HG02938 (cell line): ENCODE data around the gene CAPN13.

ENCODE experiments used
- ATAC-seq: cut with Tn5 transposase; IDR thresholded peaks from one replicate; pipeline ENCODE4 v1.9.1; 2021; ENCODE audit warnings: mild to moderate bottlenecking, moderate library complexity; ENCODE audit not compliant: unreplicated experiment

Gene CAPN13

DNA sequence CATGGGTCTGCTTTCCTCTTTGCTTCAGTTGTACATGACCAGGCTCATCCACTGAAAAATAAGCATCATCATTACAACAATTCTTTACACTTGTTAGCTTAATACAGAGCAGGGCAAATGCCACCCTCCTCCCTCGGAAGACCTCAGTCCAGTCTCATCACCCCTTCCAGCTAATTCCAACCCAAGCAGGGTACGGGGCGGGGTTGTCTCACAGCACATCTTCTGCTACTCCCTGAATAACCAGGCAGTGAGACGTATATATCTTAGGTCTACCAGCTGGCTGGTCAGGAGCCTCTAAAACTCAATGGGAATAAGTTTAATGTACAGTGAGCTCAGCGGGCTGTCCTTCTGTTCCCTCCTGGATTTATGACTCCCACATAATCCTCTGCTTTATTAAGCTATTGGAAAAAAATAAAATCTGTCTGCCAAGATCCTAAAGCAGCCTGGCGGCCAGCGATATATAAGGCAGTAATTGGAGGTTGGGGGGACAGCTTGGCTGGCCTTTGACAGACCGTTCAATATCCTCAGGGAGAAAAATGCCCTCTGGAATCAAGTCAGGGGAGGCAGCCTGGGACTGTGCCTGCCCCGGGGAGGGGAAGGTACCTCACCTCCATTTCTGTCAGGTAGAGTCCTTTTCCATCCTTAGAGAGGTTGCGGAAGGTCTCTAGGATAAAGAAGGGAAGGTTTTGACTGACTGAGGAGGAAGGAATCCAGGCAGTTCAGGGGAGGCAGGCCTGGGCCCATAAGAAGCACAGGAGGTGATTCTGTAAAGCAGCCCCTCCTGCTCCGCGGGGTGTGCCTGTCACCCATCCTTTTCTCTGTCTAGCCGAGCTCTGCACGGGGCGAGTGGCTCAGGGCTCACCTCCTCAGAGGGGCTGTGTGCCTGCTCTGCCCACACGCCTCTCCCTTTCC is 76.3 kb downstream of the CAPN13 start:
- ATAC-seq, result no peak

DNA sequence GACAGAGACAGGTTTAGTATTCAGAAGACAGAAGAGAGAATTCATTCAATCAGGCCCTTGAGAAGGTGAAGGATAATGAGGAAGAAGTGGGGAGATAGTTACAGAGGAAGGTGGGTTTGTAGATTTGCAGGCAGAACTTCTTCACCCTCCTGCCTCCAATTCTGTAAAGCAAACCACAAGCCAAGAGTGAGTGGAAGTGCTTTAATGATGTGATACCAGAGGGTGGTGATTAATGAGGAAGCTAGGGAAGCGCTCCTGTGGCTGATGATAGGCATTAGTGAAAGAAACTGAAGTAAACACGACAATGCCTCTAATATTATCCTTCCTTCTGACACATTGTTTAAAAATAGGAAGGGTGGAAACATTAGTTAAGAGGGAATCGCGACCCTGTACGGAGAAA is 78.2 kb downstream of the CAPN13 start:
- ATAC-seq, result no peak

DNA sequence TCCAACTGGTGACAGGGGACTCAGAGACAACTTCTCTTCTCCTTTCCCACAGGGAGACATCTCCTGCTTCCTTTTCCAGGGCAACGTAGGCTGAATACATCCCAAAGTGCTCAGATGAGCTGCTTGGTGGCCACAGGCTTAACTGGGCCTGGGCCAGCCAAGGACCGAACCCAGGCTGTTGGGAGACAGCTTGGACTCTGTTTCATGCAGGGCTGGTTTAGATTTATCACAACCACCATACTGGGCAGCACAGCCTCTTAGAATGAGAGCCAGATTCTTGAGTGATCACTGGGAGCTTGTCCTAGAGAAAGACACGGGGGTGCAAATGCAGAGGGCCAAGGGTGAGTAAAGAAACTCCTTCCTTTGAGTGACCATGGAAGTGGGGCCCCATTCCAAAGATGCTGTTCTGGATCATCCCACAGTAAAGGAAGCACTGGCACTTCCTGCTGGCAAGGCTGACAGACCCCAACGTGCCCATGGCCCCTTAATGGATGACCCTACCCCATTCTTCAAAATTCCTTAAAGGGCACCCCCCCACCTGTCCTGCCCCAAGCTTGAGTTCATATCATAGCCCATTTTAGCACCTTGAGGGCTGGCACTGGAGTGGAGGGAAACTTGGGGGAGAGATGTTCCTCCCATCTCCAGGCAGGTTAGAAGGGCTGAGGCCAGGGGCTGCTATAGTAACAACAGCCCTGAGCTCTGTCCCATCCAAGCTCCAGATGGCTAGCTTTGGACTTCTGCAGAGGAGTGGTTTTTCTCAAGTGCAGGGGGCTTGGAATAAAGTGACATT is 84.1 kb downstream of the CAPN13 start:
- ATAC-seq, result no peak

DNA sequence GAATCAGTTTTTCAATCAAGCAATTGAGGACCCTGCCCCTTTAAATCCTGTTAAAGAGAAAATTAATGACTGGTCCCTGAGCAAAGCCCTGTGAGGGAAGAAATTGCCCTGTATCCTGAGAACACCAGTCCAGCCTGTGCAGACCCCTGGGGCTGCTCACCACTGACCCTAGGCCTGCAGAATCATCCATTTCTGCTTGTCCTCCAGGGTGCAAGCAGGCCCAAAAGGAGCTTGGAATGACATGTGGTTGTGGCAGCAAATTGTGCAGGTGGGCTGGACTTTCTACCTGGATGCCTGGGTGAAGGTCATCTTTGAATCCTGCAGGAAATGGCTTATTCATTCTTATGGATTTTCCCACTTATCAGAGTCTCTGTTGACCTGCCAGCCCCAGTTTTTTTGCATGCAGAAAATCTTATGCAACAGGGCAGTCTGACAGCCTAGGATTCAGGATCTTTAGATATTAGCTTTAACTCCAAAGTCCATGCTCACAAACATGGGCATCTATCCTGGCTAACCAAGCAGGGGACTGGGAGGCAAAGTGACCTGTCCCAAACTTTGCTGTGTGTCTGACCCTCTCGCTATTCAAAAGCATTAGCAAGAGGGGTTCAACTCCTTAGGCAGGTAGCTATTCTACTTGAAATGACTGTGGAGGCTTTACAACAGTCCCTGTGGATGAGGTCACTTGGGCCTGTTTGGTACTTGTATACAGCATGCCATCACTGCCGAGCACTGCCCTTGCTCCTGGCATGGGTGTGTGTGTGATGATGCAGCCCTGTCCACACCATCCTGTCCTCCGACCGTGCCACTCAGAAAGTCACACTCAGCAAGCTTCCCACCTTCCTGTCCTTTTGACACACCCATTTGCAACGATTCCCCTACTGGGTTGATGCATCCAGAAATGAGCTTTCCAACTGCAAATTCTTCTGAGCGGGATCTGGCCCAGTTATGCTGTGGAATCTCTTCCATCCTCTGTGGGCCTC is 85.3 kb downstream of the CAPN13 start:
- no peak for ATAC-seq

DNA sequence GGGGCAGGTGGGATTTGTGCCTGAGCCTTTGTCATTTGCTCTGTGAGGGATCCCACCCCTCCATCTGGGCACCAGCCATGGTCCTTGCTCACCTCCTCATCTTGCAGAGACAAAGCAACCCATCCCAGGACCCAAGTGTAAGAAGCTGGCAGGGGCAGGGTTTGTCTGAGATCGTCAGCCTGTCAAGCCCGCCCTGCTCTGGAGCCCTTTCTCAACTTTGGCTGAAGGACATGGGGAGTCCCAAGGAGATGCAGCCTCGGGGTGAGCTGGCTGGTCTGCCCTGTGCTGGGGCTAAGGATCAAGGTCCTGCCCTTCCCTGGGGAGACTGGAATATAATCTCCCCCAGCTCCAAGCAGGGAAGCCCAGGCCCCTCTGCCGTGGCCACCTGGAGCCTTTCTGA is 86.0 kb downstream of the CAPN13 start:
- no peak for ATAC-seq

DNA sequence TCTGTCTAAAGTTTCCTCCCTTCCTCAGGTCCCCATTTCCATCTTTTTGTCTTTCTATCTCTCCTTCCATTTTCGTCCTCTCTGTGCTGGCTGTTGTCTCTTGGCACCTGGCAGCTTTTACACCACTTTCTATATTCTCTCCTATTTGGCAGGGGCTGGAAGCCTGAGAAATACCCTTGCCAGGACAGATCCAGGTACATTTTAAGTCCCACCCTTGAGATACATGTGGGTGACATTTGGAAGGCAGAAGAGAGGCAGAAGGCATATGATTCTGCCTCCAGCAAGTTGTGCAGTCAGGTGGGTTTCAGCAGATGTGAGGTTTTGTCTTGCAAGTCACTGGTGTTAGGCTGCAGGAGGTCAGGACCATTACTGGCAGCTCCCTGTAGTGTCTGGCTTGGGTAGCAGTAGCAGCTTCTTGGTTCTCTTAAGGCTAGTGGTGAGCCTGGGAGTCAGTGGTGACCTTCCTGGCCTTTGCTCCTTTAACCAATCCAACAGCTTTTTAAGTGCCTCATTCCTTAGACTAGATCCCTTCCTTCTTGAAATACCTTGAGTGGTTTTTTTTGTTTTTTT is 90.1 kb downstream of the CAPN13 start:
- ATAC-seq, result no peak

DNA sequence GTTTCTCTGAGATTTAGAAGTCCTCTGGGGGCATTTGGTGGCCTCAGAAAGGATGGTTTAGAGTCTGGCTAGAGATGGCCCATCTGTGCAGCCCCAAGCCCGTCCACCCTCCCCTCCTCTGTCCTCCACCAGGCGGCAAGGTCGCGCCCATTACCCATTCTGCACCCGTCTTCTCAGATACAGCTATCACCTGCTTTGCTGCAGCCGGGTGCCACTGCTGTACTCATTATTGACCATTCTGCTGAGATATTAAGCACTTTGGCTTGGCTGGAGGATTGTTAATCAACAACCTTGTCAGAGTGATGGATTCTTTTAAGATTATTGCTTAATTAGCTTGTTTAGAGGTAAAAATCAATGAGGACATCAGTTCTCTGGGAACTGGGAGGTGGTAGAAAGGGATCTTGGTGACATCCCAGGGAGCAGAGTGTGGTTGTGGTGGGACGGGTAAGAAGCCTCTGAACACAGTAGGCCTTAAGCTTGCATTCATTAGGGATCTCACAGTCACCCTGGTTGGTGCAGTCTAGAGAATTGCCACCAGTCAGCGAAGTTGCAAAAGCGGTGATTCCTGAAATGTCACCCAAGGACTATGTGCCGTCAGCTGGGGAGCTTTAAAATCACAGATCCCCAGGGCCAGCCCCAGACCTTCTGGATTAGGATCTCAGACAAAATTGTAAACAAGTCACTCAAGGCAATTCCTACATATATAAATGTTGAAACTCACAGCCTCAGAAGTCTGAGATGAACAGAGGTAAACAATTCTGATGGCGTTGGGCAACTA is 90.9 kb downstream of the CAPN13 start:
- ATAC-seq, result no peak

DNA sequence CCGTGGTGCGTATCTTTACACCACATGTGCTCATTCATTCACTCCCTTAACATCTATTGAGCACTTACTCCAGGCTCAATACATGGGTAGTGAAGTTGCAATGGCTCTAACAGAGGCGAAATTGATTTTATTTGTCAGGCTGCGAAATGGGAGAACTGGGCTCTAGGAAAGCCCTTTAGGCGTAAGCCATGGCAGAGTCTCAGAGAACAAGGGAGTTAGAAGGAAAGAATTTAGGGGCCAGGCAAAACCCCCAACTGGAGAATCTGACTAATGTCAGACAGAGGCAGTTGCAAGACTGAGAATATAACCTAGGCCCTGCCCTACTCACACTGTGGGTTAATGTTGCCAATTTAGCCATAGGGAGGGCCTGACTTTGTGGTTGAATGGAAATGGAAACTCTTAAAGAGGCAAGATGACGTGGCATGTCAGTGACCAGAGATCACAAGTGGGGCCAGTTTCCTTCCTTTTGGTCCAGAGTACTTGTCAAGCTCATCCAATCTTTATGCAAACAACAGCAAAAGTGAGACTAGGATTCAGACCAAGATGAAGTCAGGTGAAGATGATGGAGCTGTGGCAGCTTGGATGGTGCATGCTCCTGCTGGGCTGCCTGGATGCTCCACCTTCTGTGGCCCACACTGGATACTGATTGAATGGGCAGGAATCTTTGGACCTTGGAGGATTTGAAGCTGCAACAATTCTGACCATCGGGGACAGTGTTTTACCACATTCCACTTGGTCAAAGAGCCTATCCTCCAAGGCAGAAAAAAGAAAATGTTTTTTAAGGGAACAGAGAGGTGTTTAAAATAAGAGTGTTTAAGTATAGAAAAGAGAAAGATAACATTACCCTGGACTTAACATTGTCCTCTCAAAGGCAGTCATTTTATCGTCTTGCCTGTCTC is 92.2 kb downstream of the CAPN13 start:
- ATAC-seq, result no peak

DNA sequence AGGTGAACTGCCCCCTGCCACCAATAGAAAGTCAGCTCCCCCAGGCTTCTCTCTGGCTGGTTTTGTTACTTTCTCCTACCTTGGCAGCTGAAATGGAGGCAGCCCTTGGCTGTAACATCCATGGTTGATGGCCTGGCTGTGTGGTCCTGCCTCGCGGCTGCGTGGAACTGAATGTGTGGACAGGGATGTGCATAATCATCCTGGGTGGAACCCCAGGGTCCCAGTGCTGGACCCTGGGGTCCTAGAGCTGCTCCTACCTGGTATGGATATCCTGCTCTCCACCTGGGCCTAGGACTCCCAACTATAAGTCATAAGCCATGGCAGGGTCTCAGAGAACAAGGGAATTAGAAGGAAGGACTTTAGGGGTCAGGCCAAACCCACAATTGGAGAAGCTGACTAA is 93.5 kb downstream of the CAPN13 start:
- no peak for ATAC-seq

DNA sequence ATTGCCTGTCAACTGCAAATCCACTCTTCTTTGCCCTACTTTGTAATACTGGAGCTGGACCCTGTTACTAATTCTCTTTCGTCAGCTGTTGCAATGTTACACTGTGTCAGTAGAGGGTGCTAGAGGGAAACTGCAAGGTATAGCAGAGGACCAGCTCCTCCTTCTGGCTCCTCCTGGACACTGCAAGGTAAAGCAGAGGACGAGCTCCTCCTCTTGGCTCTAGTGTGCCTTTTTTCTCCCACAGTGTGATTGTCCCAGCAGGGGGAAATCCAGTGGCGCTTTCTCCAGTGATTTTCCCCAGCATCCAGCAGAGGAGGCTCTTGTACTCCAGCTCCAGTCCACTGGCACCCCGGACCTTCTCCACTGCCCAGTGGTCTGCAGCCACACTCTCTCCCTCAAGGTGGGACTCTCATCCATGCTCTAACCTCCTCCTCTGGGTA is 95.6 kb downstream of the CAPN13 start:
- ATAC-seq, result peak; percentile 72

DNA sequence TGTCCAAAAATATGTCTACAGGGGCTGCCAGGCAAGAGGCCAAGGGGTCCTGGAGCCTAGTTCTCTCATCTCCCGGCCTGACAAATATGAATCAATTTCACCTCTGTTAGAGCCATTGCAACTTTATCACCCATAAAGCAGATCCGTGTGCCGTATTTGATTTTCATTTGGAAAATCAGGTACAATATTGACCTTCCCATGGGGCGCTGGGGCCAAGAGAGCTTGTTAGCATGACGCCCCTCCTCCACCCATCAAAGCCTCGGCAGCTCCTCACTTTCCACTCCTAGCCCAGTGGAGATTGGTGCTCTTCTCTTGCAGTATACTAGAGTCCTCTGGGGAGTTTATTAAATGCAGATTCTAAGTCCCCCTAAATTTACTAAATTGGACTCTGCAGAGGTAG is 96.8 kb downstream of the CAPN13 start:
- no peak for ATAC-seq

DNA sequence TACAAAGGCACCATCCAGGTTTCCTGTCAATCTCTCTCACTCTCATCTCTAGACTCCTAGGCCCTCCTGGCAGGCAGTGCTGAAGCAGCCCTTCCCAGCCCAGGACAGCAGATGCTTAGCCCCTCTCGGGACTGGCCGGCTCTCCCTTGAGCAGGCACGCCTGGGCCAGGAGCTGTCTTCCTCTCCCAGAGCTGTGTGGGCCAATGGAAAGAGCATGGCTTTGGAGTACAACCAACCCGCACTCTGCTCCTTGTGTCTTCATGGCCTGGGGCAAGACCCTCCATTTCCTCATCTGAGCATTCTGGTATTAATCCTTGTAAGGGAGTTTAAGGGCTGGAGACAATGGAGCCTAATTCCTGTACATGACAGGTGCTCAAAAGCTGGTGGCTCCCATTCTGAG is 97.2 kb downstream of the CAPN13 start:
- ATAC-seq, result no peak

DNA sequence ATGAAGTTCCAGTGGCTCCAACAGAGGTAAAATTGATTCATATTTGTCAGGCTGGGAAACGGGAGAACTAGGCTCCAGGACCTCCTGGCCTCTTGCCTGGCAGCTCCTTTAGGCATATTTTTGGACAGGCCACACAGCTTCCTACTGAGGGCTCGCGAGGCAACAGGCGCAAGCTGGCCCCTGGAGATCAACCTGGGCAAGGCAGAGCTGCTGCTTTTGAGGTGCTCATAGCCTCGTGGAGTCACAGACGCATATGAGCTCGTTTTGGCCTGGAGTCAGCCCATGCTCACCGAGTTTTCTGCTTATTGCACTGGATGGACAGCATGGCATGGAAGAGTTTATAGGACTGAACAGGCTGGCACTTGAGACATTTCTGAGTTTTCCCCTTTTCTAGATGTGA is 97.7 kb downstream of the CAPN13 start:
- ATAC-seq, result no peak

DNA sequence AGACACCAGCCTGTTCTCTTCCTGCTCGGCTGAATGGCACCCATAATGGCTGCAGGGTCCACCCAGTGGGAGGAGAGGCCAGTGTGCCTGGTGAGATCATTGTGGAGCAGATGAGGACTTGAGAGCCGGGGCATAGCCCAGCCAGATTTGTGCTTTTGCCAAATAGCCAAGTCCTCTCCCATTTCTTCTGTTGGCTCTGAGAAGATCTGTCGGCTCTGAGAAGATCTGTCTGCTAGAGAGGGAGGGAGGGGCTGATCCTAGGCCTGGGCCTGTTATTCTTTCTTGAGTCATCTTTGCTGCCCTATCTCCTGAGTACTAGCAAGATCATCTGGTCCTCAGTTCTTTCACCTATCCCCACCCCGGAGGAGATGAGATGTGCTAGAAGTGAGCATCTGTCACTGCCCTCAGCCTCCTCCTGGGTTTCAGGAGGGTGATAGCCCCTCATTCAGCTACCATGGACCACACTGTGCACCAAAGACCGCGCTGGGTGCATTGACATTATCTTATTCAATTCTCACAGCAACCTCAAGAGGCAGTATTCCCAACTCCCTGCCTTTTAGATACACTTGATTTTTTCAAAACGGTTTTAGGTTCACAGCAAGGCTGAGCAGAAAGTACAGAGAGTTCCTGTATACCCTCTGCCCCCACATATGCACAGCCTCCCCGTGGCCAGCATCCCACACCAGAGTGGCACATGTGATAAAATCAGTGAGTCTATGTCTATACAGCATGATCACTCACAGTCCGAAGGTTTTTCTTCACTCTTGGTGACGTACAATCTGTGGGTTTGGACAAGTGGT is 98.6 kb downstream of the CAPN13 start:
- no peak for ATAC-seq

DNA sequence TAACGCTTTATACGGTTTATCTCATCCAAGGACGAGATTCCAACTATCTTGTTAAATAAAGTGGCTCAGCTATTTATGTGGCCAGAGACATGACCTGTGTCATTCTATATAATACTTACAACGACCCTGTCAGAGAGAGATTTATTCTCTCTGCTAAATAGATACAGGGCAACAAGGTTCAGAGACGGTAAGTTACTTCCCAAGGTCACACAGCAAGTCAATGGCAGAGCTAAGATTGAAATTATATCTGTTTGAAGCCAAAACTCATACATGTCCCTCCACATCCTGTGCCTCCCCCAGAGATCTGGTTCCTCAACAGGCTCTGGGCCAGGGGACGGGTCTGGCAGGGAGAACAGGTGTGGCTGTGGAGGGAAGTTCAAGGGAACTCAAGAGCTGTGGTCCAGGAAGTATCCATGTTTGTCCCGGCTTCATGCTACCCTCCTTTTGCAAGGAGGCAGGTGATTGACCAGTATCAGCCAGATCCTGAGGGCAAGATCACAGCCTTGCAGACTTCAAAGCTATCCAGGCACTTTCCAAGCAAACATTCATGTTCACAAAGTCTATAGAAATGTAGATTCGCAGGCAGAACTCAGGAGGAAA is 99.8 kb downstream of the CAPN13 start:
- no peak for ATAC-seq

DNA sequence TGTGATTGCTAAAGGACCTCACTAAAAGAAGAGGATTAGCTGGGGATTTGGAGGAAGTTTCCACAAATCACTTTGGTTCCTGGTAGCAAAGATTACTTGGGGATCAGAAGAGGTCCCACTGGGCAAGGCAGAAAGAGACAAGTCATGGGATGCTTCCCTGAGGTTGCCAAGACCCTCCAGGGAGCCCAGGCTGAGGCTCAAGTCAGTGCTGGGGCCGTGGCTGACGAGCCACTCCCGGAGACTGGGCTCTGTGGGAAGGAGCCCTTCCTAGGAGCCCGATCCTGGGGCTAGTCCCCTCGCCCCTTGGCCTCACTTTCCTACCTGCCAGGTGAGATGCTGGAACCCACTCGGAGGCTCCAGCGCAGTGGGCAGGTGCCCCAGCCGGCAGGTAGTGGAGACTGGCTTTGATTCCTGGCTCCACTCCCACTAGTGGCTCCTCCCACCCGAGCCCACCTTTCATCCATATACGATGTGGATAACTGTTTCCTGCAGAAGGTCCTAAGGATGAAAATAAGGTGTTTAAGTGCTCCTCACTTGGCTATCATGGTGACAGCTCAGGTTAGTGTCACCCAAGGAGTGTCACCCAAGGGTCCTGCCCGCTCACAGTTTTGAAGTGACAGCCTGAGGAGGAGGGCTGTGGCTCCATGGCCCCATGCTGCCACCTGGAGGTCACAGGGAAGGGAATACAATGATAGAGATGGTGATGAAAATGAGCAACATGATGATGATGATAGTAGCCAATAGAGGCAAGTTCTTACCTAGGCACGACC is 100.5 kb downstream of the CAPN13 start:
- ATAC-seq, result no peak
